CD8-positive, alpha-beta memory T cell (primary cell): ENCODE data around the gene KPTN. TPM values are rescaled to one million over a fixed set of nuclear protein-coding genes. Genes with fewer than 3 reads are reported as not detected.
A peak's percentile ranks its signal among the peaks of the same experiment; 100 is the strongest.

Experiments
- CTCF ChIA-PET: fragments of 350-600 bp; sonication (Branson Sonifier 250); formaldehyde crosslinking; loops from one replicate; lab custom pipeline; 2021; ENCODE audit warnings: antibody characterized with exemption; lab: Charles Lee
- POLR2A ChIA-PET: fragments of 350-600 bp; sonication (Branson Sonifier 250); formaldehyde crosslinking; loops from one replicate; lab custom pipeline; 2021; ENCODE audit warnings: antibody characterized with exemption; lab: Charles Lee
- DNase-seq, 5 donors: peaks; one replicate each; pipeline versions ENCODE4 v3.0.0 to v3.0.0-alpha.2; 2020 to 2022; ENCODE audit warnings: mixed read lengths in 1 of 5
- H3K27ac ChIP-seq: one replicate; pipeline ENCODE4 v1.7.0; 2013; ENCODE audit warnings: low read depth, mild to moderate bottlenecking, low read length, moderate library complexity
- H3K27me3 ChIP-seq: 2 replicates; pipeline ENCODE4 v1.7.0; 2013; ENCODE audit warnings: low read length, mild to moderate bottlenecking; ENCODE audit not compliant: insufficient read depth, poor library complexity, severe bottlenecking
- H3K36me3 ChIP-seq: 2 replicates; pipeline ENCODE4 v1.7.0; 2013; ENCODE audit warnings: mild to moderate bottlenecking, low read length, moderate library complexity; ENCODE audit not compliant: insufficient read depth
- H3K4me1 ChIP-seq: 2 replicates; pipeline ENCODE4 v1.7.0; 2013; ENCODE audit warnings: mild to moderate bottlenecking, low read length, moderate library complexity; ENCODE audit not compliant: insufficient read depth
- H3K4me3 ChIP-seq: 2 replicates; pipeline ENCODE4 v1.7.0; 2013; ENCODE audit warnings: mild to moderate bottlenecking, low read length
- H3K9me3 ChIP-seq: 2 replicates; pipeline ENCODE4 v1.7.0; 2013; ENCODE audit warnings: mild to moderate bottlenecking, low read length
- H3K27ac Mint-ChIP-seq, 8 donors: one replicate each; pipeline ENCODE4 v1.8.0; 2020 to 2021; ENCODE audit warnings: mixed read lengths in 8 of 8, mild to moderate bottlenecking in 6 of 8, inconsistent platforms in 3 of 8, moderate library complexity in 3 of 8
- H3K27me3 Mint-ChIP-seq, 2 donors: one replicate each; pipeline ENCODE4 v1.8.0; 2020 to 2021; ENCODE audit warnings: mixed read lengths in 2 of 2, mild to moderate bottlenecking in 1 of 2, moderate library complexity in 1 of 2
- H3K36me3 Mint-ChIP-seq, 3 donors: one replicate each; pipeline ENCODE4 v1.8.0; 2020 to 2021; ENCODE audit warnings: mixed read lengths in 3 of 3, inconsistent platforms in 1 of 3, mild to moderate bottlenecking in 1 of 3
- H3K4me1 Mint-ChIP-seq, 3 donors: one replicate each; pipeline ENCODE4 v1.8.0; 2020 to 2021; ENCODE audit warnings: mixed read lengths in 3 of 3, inconsistent platforms in 1 of 3, mild to moderate bottlenecking in 1 of 3
- H3K4me3 Mint-ChIP-seq, 7 donors: one replicate each; pipeline ENCODE4 v1.8.0; 2020 to 2021; ENCODE audit warnings: mixed read lengths in 7 of 7, mild to moderate bottlenecking in 6 of 7, moderate library complexity in 4 of 7, inconsistent platforms in 2 of 7
- H3K9me3 Mint-ChIP-seq, 5 donors: one replicate each; pipeline ENCODE4 v1.8.0; 2020 to 2022; ENCODE audit warnings: mixed read lengths in 5 of 5, mild to moderate bottlenecking in 3 of 5, moderate library complexity in 2 of 5, inconsistent platforms in 1 of 5
- polyA plus RNA-seq: library from polyadenylated mRNA; unstranded; fragments of 300-500 nt; fragmentation: Illumina TruSeq; gene quantifications from one replicate; pipeline ENCODE4 v1.2.3, GENCODE V29; 2021
- total RNA-seq, 2 experiments: library from RNA; stranded (reverse); gene quantifications; one replicate each; pipeline ENCODE4 v1.2.3, GENCODE V29; 2021

KPTN gene
- total and polyA plus RNA-seq, 3 experiments from 2014 or later, result 5.9 to 12.4 (median 10.8) TPM

- H3K4me1 ChIP-seq, result no peaks in the 10 kb centered on the region
- H3K27ac ChIP-seq, result no peak overlapping the region
- DNase-seq, result no peak
- H3K9me3 ChIP-seq, result no peaks in the 10 kb centered on the region
- Mint-ChIP-seq H3K27me3 (peaks cover 25 to 42% of the 10 kb centered on the region in 2 donors), H3K4me1 (no peaks in the 10 kb centered on the region), H3K4me3 (no peak overlapping the region), H3K9me3 (peaks cover 0 to 9% (median 3%) of the 10 kb centered on the region in 5 donors), H3K27ac (no peak overlapping the region), H3K36me3 (no peaks in the 10 kb centered on the region)
- no peak overlapping the region for H3K4me3 ChIP-seq
- ChIA-PET CTCF (no interaction called here), POLR2A (no interaction called here)
- H3K27me3 ChIP-seq, result peaks cover 31% of the 10 kb centered on the region
- H3K36me3 ChIP-seq, result no peaks in the 10 kb centered on the region
Measured at GRCh38 chr19:47458672-47459071, 25.3 kb downstream of the KPTN start.

GRCh38 chr19:47456721-47457474 is 27.1 kb downstream of the KPTN start:
- H3K27ac Mint-ChIP-seq, result peak overlapping the region in 1 of 8 donors; percentile 22
- H3K27me3 Mint-ChIP-seq, result peaks cover 24 to 36% of the 10 kb centered on the region in 2 donors
- H3K36me3 ChIP-seq, result no peaks in the 10 kb centered on the region
- ChIA-PET CTCF (no interaction called here), POLR2A (no interaction called here)
- no peak overlapping the region for H3K4me3 Mint-ChIP-seq
- no peak overlapping the region for H3K4me3 ChIP-seq
- H3K9me3 Mint-ChIP-seq, result peaks cover 0 to 9% (median 3%) of the 10 kb centered on the region in 5 donors
- no peaks in the 10 kb centered on the region for H3K4me1 ChIP-seq
- no peak for DNase-seq
- H3K27ac ChIP-seq, result no peak overlapping the region
- peaks cover 31% of the 10 kb centered on the region for H3K27me3 ChIP-seq
- H3K36me3 Mint-ChIP-seq, result no peaks in the 10 kb centered on the region
- H3K4me1 Mint-ChIP-seq, result no peaks in the 10 kb centered on the region
- H3K9me3 ChIP-seq, result no peaks in the 10 kb centered on the region

GRCh38 chr19:47450478-47450877 is 33.5 kb downstream of the KPTN start:
- CTCF ChIA-PET, result interaction anchor here (0.7 kb wide), 1 partner anchor 329 kb away, joined by 4 read pairs; no protein-coding TSS in a partner anchor
- POLR2A ChIA-PET, result no interaction called here

GRCh38 chr19:47448360-47448727 is 35.7 kb downstream of the KPTN start:
- peaks cover 42% of the 10 kb centered on the region for H3K4me1 ChIP-seq
- peaks cover 0 to 2% (median 0%) of the 10 kb centered on the region in 5 donors for H3K9me3 Mint-ChIP-seq
- H3K4me3 ChIP-seq, result no peak overlapping the region
- no peaks in the 10 kb centered on the region for H3K36me3 Mint-ChIP-seq
- POLR2A ChIA-PET, result no interaction called here
- no peaks in the 10 kb centered on the region for H3K9me3 ChIP-seq
- peak overlapping the region in 2 of 7 donors; percentile 38 to 55 for H3K4me3 Mint-ChIP-seq
- H3K27ac ChIP-seq, result no peak overlapping the region
- CTCF ChIA-PET, result no interaction called here
- H3K27ac Mint-ChIP-seq, result peak overlapping the region in 1 of 8 donors; percentile 20
- no peak for DNase-seq
- H3K27me3 ChIP-seq, result peaks cover 22% of the 10 kb centered on the region
- peaks cover 38 to 51% (median 49%) of the 10 kb centered on the region in 3 donors for H3K4me1 Mint-ChIP-seq
- peaks cover 45 to 62% of the 10 kb centered on the region in 2 donors for H3K27me3 Mint-ChIP-seq
- no peaks in the 10 kb centered on the region for H3K36me3 ChIP-seq

More at GRCh38 chr19:47450478-47450877, 33.5 kb downstream of the KPTN start:
- Histone ChIP-seq H3K27me3 (peaks cover 13% of the 10 kb centered on the region), H3K4me3 (no peak overlapping the region), H3K4me1 (peaks cover 21% of the 10 kb centered on the region), H3K27ac (no peak overlapping the region), H3K36me3 (no peaks in the 10 kb centered on the region), H3K9me3 (no peaks in the 10 kb centered on the region)
- H3K9me3 Mint-ChIP-seq, result peaks cover 0 to 5% (median under 1%) of the 10 kb centered on the region in 5 donors
- DNase-seq, result no peak
- H3K36me3 Mint-ChIP-seq, result no peaks in the 10 kb centered on the region
- H3K4me1 Mint-ChIP-seq, result peaks cover 19 to 30% (median 27%) of the 10 kb centered on the region in 3 donors
- no peak overlapping the region for H3K4me3 Mint-ChIP-seq
- H3K27me3 Mint-ChIP-seq, result peaks cover 35 to 56% of the 10 kb centered on the region in 2 donors
- H3K27ac Mint-ChIP-seq, result no peak overlapping the region

GRCh38 chr19:47447470-47448359 is 36.3 kb downstream of the KPTN start:
- Mint-ChIP-seq H3K27me3 (peaks cover 46 to 68% of the 10 kb centered on the region in 2 donors), H3K27ac (no peak overlapping the region)

GRCh38 chr19:47446534-47447469 is 37.2 kb downstream of the KPTN start:
- peaks cover 45% of the 10 kb centered on the region for H3K4me1 ChIP-seq

More at GRCh38 chr19:47447470-47448359, 36.3 kb downstream of the KPTN start:
- ChIA-PET POLR2A (interaction anchor here (0.6 kb wide), 1 partner anchor 16 kb away, joined by 3 read pairs; no protein-coding TSS in a partner anchor), CTCF (interaction anchor here (1.7 kb wide), 1 partner anchor 11 kb away, joined by 5 read pairs; no protein-coding TSS in a partner anchor)
- H3K36me3 Mint-ChIP-seq, result no peaks in the 10 kb centered on the region
- Histone ChIP-seq H3K4me1 (peaks cover 45% of the 10 kb centered on the region), H3K27ac (peak overlapping the region; percentile 38), H3K9me3 (no peaks in the 10 kb centered on the region), H3K27me3 (peaks cover 28% of the 10 kb centered on the region), H3K36me3 (no peaks in the 10 kb centered on the region), H3K4me3 (peak overlapping the region; percentile 14)
- peaks cover 0 to 2% (median 0%) of the 10 kb centered on the region in 5 donors for H3K9me3 Mint-ChIP-seq
- H3K4me1 Mint-ChIP-seq, result peaks cover 44 to 57% (median 54%) of the 10 kb centered on the region in 3 donors
- peak overlapping the region in 4 of 7 donors; percentile 43 to 80 (median 56) for H3K4me3 Mint-ChIP-seq
- peak in 4 of 5 donors; percentile 45 to 62 (median 52) for DNase-seq

More at GRCh38 chr19:47446534-47447469, 37.2 kb downstream of the KPTN start:
- H3K27ac Mint-ChIP-seq, result peak overlapping the region in 1 of 8 donors; percentile 22
- no peaks in the 10 kb centered on the region for H3K36me3 Mint-ChIP-seq
- H3K9me3 Mint-ChIP-seq, result peaks cover 0 to 2% (median 0%) of the 10 kb centered on the region in 5 donors
- no peaks in the 10 kb centered on the region for H3K9me3 ChIP-seq
- peaks cover 31% of the 10 kb centered on the region for H3K27me3 ChIP-seq
- H3K27ac ChIP-seq, result peak overlapping the region; percentile 38
- H3K27me3 Mint-ChIP-seq, result peaks cover 48 to 72% of the 10 kb centered on the region in 2 donors
- POLR2A ChIA-PET, result no interaction called here
- peak overlapping the region in 6 of 7 donors; percentile 65 to 80 (median 74) for H3K4me3 Mint-ChIP-seq
- DNase-seq, result no peak
- H3K4me3 ChIP-seq, result peak overlapping the region; percentile 21
- peaks cover 44 to 57% (median 54%) of the 10 kb centered on the region in 3 donors for H3K4me1 Mint-ChIP-seq
- CTCF ChIA-PET, result interaction anchor here (0.8 to 1.7 kb wide), 3 partner anchors 10 to 19 kb away, joined by 3 to 5 read pairs (median 5); no protein-coding TSS in a partner anchor
- no peaks in the 10 kb centered on the region for H3K36me3 ChIP-seq
